ENCODE data around the gene PACSIN2.
A peak's percentile ranks its signal among the peaks of the same experiment; 100 is the strongest.

The PACSIN2 gene

GRCh38 chr22:42949159-42949558 lies 65.8 kb downstream of the PACSIN2 start:
- H3K27me3 ChIP-seq (ENCODE audit: insufficient read depth, poor library complexity, severe bottlenecking), result no peaks in the 10 kb centered on the region
- TF ChIP-seq CTCF (IDR thresholded peaks at IDR 0.05; ENCODE audit: insufficient read depth, low read length), result no peak
- TF ChIP-seq SPI1 (IDR thresholded peaks at IDR 0.05; ENCODE audit: borderline replicate concordance, low read depth), result no peak
- H3K4me3 ChIP-seq (replicated peaks; ENCODE audit: insufficient read depth, low read length), result no peak overlapping the region
- no peak for DNase-seq (ENCODE audit: low read depth in 1 of 2, low spot score in 1 of 2)
- no peak overlapping the region for H3K27ac ChIP-seq (replicated peaks)

DNA sequence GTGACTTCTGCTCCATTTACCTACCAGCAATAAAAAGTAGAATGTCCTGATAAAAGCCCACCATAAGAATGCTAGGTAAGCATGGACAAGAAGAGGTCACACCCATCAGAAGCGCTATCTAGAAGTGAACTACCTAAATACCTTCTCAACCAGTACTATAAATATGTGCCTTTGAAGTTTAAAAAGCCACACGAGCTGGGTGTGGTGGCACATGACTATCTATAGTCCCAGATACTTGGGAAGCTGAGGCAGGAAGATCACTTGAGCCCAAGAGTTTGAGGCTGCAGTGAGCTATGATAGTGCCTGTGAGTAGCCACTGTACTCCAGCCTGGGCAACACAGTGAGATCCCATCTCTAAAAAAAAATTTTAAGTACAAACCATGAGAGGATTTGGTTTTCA lies 66.7 kb downstream of the PACSIN2 start:
- H3K27ac ChIP-seq (replicated peaks), result no peak overlapping the region
- TF ChIP-seq CTCF (IDR thresholded peaks at IDR 0.05; ENCODE audit: insufficient read depth, low read length) (no peak), SPI1 (IDR thresholded peaks at IDR 0.05; ENCODE audit: borderline replicate concordance, low read depth) (no peak), GABPA (IDR thresholded peaks at IDR 0.05; ENCODE audit: low read depth) (no peak), POLR2AphosphoS5 (IDR thresholded peaks at IDR 0.05; ENCODE audit: low read depth) (no peak)
- TF ChIP-seq, protein P1, sequence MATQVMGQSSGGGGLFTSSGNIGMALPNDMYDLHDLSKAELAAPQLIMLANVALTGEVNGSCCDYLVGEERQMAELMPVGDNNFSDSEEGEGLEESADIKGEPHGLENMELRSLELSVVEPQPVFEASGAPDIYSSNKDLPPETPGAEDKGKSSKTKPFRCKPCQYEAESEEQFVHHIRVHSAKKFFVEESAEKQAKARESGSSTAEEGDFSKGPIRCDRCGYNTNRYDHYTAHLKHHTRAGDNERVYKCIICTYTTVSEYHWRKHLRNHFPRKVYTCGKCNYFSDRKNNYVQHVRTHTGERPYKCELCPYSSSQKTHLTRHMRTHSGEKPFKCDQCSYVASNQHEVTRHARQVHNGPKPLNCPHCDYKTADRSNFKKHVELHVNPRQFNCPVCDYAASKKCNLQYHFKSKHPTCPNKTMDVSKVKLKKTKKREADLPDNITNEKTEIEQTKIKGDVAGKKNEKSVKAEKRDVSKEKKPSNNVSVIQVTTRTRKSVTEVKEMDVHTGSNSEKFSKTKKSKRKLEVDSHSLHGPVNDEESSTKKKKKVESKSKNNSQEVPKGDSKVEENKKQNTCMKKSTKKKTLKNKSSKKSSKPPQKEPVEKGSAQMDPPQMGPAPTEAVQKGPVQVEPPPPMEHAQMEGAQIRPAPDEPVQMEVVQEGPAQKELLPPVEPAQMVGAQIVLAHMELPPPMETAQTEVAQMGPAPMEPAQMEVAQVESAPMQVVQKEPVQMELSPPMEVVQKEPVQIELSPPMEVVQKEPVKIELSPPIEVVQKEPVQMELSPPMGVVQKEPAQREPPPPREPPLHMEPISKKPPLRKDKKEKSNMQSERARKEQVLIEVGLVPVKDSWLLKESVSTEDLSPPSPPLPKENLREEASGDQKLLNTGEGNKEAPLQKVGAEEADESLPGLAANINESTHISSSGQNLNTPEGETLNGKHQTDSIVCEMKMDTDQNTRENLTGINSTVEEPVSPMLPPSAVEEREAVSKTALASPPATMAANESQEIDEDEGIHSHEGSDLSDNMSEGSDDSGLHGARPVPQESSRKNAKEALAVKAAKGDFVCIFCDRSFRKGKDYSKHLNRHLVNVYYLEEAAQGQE (IDR thresholded peaks at IDR 0.05; ENCODE audit: insufficient replicate concordance, low read depth), result no peak
- H3K4me3 ChIP-seq (replicated peaks; ENCODE audit: insufficient read depth, low read length), result no peak overlapping the region
- H3K27me3 ChIP-seq (ENCODE audit: insufficient read depth, poor library complexity, severe bottlenecking), result no peaks in the 10 kb centered on the region
- no peak for DNase-seq (ENCODE audit: low read depth in 1 of 2, low spot score in 1 of 2)

GRCh38 chr22:42947211-42947990 lies 67.5 kb downstream of the PACSIN2 start:
- Histone ChIP-seq H3K27me3 (ENCODE audit: insufficient read depth, poor library complexity, severe bottlenecking) (no peaks in the 10 kb centered on the region), H3K27ac (replicated peaks) (0 out of 2 replicates have a peak overlapping the region, but pooled peaks have one; percentile 27), H3K4me3 (replicated peaks; ENCODE audit: insufficient read depth, low read length) (no peak overlapping the region)
- TF ChIP-seq, protein P1 (IDR thresholded peaks at IDR 0.05; ENCODE audit: insufficient replicate concordance, low read depth), result no peak
- no peak for TF ChIP-seq GABPA (IDR thresholded peaks at IDR 0.05; ENCODE audit: low read depth)
- TF ChIP-seq SPI1 (IDR thresholded peaks at IDR 0.05; ENCODE audit: borderline replicate concordance, low read depth), result no peak
- no peak for TF ChIP-seq CTCF (IDR thresholded peaks at IDR 0.05; ENCODE audit: insufficient read depth, low read length)
- TF ChIP-seq POLR2AphosphoS5 (IDR thresholded peaks at IDR 0.05; ENCODE audit: low read depth), result no peak
- no peak for DNase-seq (ENCODE audit: low read depth in 1 of 2, low spot score in 1 of 2)
